ENCODE data around the gene LNP1. TPM values are rescaled to one million over a fixed set of nuclear protein-coding genes. Genes with fewer than 3 reads are reported as not detected.

Gene LNP1
- polyA plus RNA-seq, 4 donors = 1.8 to 2.5 TPM; not detected in 2

- DNase-seq (no peak), FAIRE-seq (no peak)
- Histone ChIP-seq H3K36me3 (ENCODE audit: control insufficient read depth in 3 of 3, insufficient read depth in 2 of 3, low read depth in 1 of 3, low read length in 3 of 3) (peaks cover 0 to 3% (median 0%) of the 10 kb centered on the region in 3 donors), H3K9me3 (ENCODE audit: control insufficient read depth in 2 of 2, insufficient read depth in 1 of 2, low read depth in 1 of 2, low read length in 1 of 2) (peaks cover 0 to 15% of the 10 kb centered on the region in 2 donors), H3K27ac (ENCODE audit: low read depth in 1 of 3, low read length in 2 of 3) (no peak overlapping the region), H3K4me3 (ENCODE audit: low read depth in 1 of 3, low read length in 3 of 3) (no peak overlapping the region), H3K27me3 (ENCODE audit: control insufficient read depth in 3 of 3, insufficient read depth in 3 of 3, low read length in 3 of 3) (no peaks in the 10 kb centered on the region), H3K4me1 (ENCODE audit: control insufficient read depth in 3 of 3, insufficient read depth in 2 of 3, low read depth in 1 of 3, low read length in 2 of 3) (no peaks in the 10 kb centered on the region)
- 88 to 93% (median 90%) methylated on average over 2 of the region's 2 CpGs for WGBS, 3 donors
Observed at GRCh38 chr3:100413613-100414012, 12.3 kb downstream of the LNP1 start.

- no peaks in the 10 kb centered on the region for H3K36me3 ChIP-seq (ENCODE audit: control insufficient read depth in 3 of 3, insufficient read depth in 2 of 3, low read depth in 1 of 3, low read length in 3 of 3)
- H3K27ac ChIP-seq (ENCODE audit: low read depth in 1 of 3, low read length in 2 of 3) = no peak overlapping the region
- DNase-seq = no peak
- no peaks in the 10 kb centered on the region for H3K4me1 ChIP-seq (ENCODE audit: control insufficient read depth in 3 of 3, insufficient read depth in 2 of 3, low read depth in 1 of 3, low read length in 2 of 3)
- H3K4me3 ChIP-seq (ENCODE audit: low read depth in 1 of 3, low read length in 3 of 3) = no peak overlapping the region
- no peak for FAIRE-seq
- peaks cover 0 to 4% of the 10 kb centered on the region in 2 donors for H3K9me3 ChIP-seq (ENCODE audit: control insufficient read depth in 2 of 2, insufficient read depth in 1 of 2, low read depth in 1 of 2, low read length in 1 of 2)
- no peaks in the 10 kb centered on the region for H3K27me3 ChIP-seq (ENCODE audit: control insufficient read depth in 3 of 3, insufficient read depth in 3 of 3, low read length in 3 of 3)
Observed at GRCh38 chr3:100416176-100416575, 14.8 kb downstream of the LNP1 start.

- Histone ChIP-seq H3K4me3 (ENCODE audit: low read depth in 1 of 3, low read length in 3 of 3) (no peak overlapping the region), H3K27me3 (ENCODE audit: control insufficient read depth in 3 of 3, insufficient read depth in 3 of 3, low read length in 3 of 3) (no peaks in the 10 kb centered on the region), H3K36me3 (ENCODE audit: control insufficient read depth in 3 of 3, insufficient read depth in 2 of 3, low read depth in 1 of 3, low read length in 3 of 3) (no peaks in the 10 kb centered on the region), H3K9me3 (ENCODE audit: control insufficient read depth in 2 of 2, insufficient read depth in 1 of 2, low read depth in 1 of 2, low read length in 1 of 2) (no peaks in the 10 kb centered on the region), H3K27ac (ENCODE audit: low read depth in 1 of 3, low read length in 2 of 3) (no peak overlapping the region), H3K4me1 (ENCODE audit: control insufficient read depth in 3 of 3, insufficient read depth in 2 of 3, low read depth in 1 of 3, low read length in 2 of 3) (no peaks in the 10 kb centered on the region)
- no peak for FAIRE-seq
- WGBS, 3 donors = 53 to 73% (median 57%) methylated on average over 1 of the region's 1 CpG
- DNase-seq = no peak
Observed at GRCh38 chr3:100416863-100417262, 15.5 kb downstream of the LNP1 start.

- no peaks in the 10 kb centered on the region for H3K27me3 ChIP-seq (ENCODE audit: control insufficient read depth in 3 of 3, insufficient read depth in 3 of 3, low read length in 3 of 3)
- H3K4me1 ChIP-seq (ENCODE audit: control insufficient read depth in 3 of 3, insufficient read depth in 2 of 3, low read depth in 1 of 3, low read length in 2 of 3) = peaks cover 0 to 4% (median 0%) of the 10 kb centered on the region in 3 donors
- FAIRE-seq (no peak), DNase-seq (no peak)
- no peaks in the 10 kb centered on the region for H3K9me3 ChIP-seq (ENCODE audit: control insufficient read depth in 2 of 2, insufficient read depth in 1 of 2, low read depth in 1 of 2, low read length in 1 of 2)
- H3K27ac ChIP-seq (ENCODE audit: low read depth in 1 of 3, low read length in 2 of 3) = no peak overlapping the region
- no peaks in the 10 kb centered on the region for H3K36me3 ChIP-seq (ENCODE audit: control insufficient read depth in 3 of 3, insufficient read depth in 2 of 3, low read depth in 1 of 3, low read length in 3 of 3)
- no peak overlapping the region for H3K4me3 ChIP-seq (ENCODE audit: low read depth in 1 of 3, low read length in 3 of 3)
- WGBS, 3 donors = 94 to 96% (median 95%) methylated on average over 1 of the region's 1 CpG
Observed at GRCh38 chr3:100419406-100419805, 18.1 kb downstream of the LNP1 start.

GRCh38 chr3:100420885-100421284 is 19.5 kb downstream of the LNP1 start:
- FAIRE-seq (no peak), DNase-seq (no peak)
- Histone ChIP-seq H3K36me3 (ENCODE audit: control insufficient read depth in 3 of 3, insufficient read depth in 2 of 3, low read depth in 1 of 3, low read length in 3 of 3) (no peaks in the 10 kb centered on the region), H3K27me3 (ENCODE audit: control insufficient read depth in 3 of 3, insufficient read depth in 3 of 3, low read length in 3 of 3) (no peaks in the 10 kb centered on the region), H3K27ac (ENCODE audit: low read depth in 1 of 3, low read length in 2 of 3) (no peak overlapping the region), H3K4me3 (ENCODE audit: low read depth in 1 of 3, low read length in 3 of 3) (no peak overlapping the region), H3K4me1 (ENCODE audit: control insufficient read depth in 3 of 3, insufficient read depth in 2 of 3, low read depth in 1 of 3, low read length in 2 of 3) (peaks cover 0 to 16% (median 0%) of the 10 kb centered on the region in 3 donors), H3K9me3 (ENCODE audit: control insufficient read depth in 2 of 2, insufficient read depth in 1 of 2, low read depth in 1 of 2, low read length in 1 of 2) (no peaks in the 10 kb centered on the region)
- WGBS, 3 donors = 65 to 86% (median 78%) methylated on average over 2 of the region's 2 CpGs

GRCh38 chr3:100423611-100424010 is 22.3 kb downstream of the LNP1 start:
- Histone ChIP-seq H3K4me3 (ENCODE audit: low read depth in 1 of 3, low read length in 3 of 3) (no peak overlapping the region), H3K9me3 (ENCODE audit: control insufficient read depth in 2 of 2, insufficient read depth in 1 of 2, low read depth in 1 of 2, low read length in 1 of 2) (no peaks in the 10 kb centered on the region), H3K36me3 (ENCODE audit: control insufficient read depth in 3 of 3, insufficient read depth in 2 of 3, low read depth in 1 of 3, low read length in 3 of 3) (no peaks in the 10 kb centered on the region), H3K27ac (ENCODE audit: low read depth in 1 of 3, low read length in 2 of 3) (peak overlapping the region in 1 of 3 donors; percentile 46), H3K4me1 (ENCODE audit: control insufficient read depth in 3 of 3, insufficient read depth in 2 of 3, low read depth in 1 of 3, low read length in 2 of 3) (peaks cover 0 to 21% (median 0%) of the 10 kb centered on the region in 3 donors), H3K27me3 (ENCODE audit: control insufficient read depth in 3 of 3, insufficient read depth in 3 of 3, low read length in 3 of 3) (no peaks in the 10 kb centered on the region)
- FAIRE-seq = no peak
- 91 to 97% (median 93%) methylated on average over 5 of the region's 5 CpGs for WGBS, 3 donors
- DNase-seq = no peak

GRCh38 chr3:100424261-100424660 is 22.9 kb downstream of the LNP1 start:
- H3K27me3 ChIP-seq (ENCODE audit: control insufficient read depth in 3 of 3, insufficient read depth in 3 of 3, low read length in 3 of 3) = no peaks in the 10 kb centered on the region
- H3K27ac ChIP-seq (ENCODE audit: low read depth in 1 of 3, low read length in 2 of 3) = peak overlapping the region in 1 of 3 donors; percentile 46
- peaks cover 0 to 21% (median 0%) of the 10 kb centered on the region in 3 donors for H3K4me1 ChIP-seq (ENCODE audit: control insufficient read depth in 3 of 3, insufficient read depth in 2 of 3, low read depth in 1 of 3, low read length in 2 of 3)
- no peaks in the 10 kb centered on the region for H3K36me3 ChIP-seq (ENCODE audit: control insufficient read depth in 3 of 3, insufficient read depth in 2 of 3, low read depth in 1 of 3, low read length in 3 of 3)
- DNase-seq = peak; percentile 60 to 63
- H3K9me3 ChIP-seq (ENCODE audit: control insufficient read depth in 2 of 2, insufficient read depth in 1 of 2, low read depth in 1 of 2, low read length in 1 of 2) = no peaks in the 10 kb centered on the region
- H3K4me3 ChIP-seq (ENCODE audit: low read depth in 1 of 3, low read length in 3 of 3) = no peak overlapping the region
- 81 to 93% (median 82%) methylated on average over 2 of the region's 2 CpGs for WGBS, 3 donors
- FAIRE-seq = no peak

- Histone ChIP-seq H3K36me3 (ENCODE audit: control insufficient read depth in 3 of 3, insufficient read depth in 2 of 3, low read depth in 1 of 3, low read length in 3 of 3) (no peaks in the 10 kb centered on the region), H3K27me3 (ENCODE audit: control insufficient read depth in 3 of 3, insufficient read depth in 3 of 3, low read length in 3 of 3) (no peaks in the 10 kb centered on the region), H3K9me3 (ENCODE audit: control insufficient read depth in 2 of 2, insufficient read depth in 1 of 2, low read depth in 1 of 2, low read length in 1 of 2) (no peaks in the 10 kb centered on the region), H3K4me3 (ENCODE audit: low read depth in 1 of 3, low read length in 3 of 3) (no peak overlapping the region), H3K27ac (ENCODE audit: low read depth in 1 of 3, low read length in 2 of 3) (no peak overlapping the region), H3K4me1 (ENCODE audit: control insufficient read depth in 3 of 3, insufficient read depth in 2 of 3, low read depth in 1 of 3, low read length in 2 of 3) (peaks cover 0 to 21% (median 0%) of the 10 kb centered on the region in 3 donors)
- 0 to 50% (median 14%) methylated on average over 1 of the region's 1 CpG for WGBS, 3 donors
- FAIRE-seq (no peak), DNase-seq (peak in 1 of 2 donors; percentile 25)
Observed at GRCh38 chr3:100425316-100425715, 24.0 kb downstream of the LNP1 start.

- DNase-seq = peak; percentile 44 to 64
- no peaks in the 10 kb centered on the region for H3K27me3 ChIP-seq (ENCODE audit: control insufficient read depth in 3 of 3, insufficient read depth in 3 of 3, low read length in 3 of 3)
- peaks cover 0 to 21% (median 0%) of the 10 kb centered on the region in 3 donors for H3K4me1 ChIP-seq (ENCODE audit: control insufficient read depth in 3 of 3, insufficient read depth in 2 of 3, low read depth in 1 of 3, low read length in 2 of 3)
- no peaks in the 10 kb centered on the region for H3K9me3 ChIP-seq (ENCODE audit: control insufficient read depth in 2 of 2, insufficient read depth in 1 of 2, low read depth in 1 of 2, low read length in 1 of 2)
- 12 to 48% (median 28%) methylated on average over 8 of the region's 8 CpGs for WGBS, 3 donors
- H3K36me3 ChIP-seq (ENCODE audit: control insufficient read depth in 3 of 3, insufficient read depth in 2 of 3, low read depth in 1 of 3, low read length in 3 of 3) = no peaks in the 10 kb centered on the region
- no peak overlapping the region for H3K27ac ChIP-seq (ENCODE audit: low read depth in 1 of 3, low read length in 2 of 3)
- H3K4me3 ChIP-seq (ENCODE audit: low read depth in 1 of 3, low read length in 3 of 3) = no peak overlapping the region
- no peak for FAIRE-seq
Observed at GRCh38 chr3:100426067-100426682, 24.8 kb downstream of the LNP1 start.
